Measurements from ENCODE around the gene ARHGAP25. TPM values are rescaled to one million over a fixed set of nuclear protein-coding genes. Genes with fewer than 3 reads are reported as not detected.

Gene ARHGAP25
- polyA plus RNA-seq, 3 donors = 20.8 to 56.8 (median 36.3) TPM

DNA sequence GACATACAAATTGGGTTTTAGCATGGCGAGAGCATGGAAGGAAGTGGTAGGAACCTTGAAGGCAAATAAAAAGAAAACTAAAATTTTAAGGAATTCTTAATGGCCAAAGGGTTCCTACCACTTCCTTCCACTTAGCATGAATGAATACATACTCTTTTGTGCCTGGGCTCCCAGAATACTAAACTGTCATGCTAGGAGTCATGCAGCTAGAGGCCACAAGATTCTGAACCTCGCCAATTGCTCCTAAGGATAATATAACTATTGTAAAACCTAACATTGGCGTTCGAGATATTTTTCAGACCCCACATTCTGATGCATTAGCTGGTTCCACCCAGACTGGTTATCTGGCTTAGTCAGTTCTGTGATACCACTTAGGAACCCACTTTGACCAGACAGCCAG is 38.6 kb upstream of the ARHGAP25 start:
- no peaks in the 10 kb centered on the region for H3K79me2 ChIP-seq (ENCODE audit: insufficient read depth, low read length)
- 94% methylated on average over 2 of the region's 4 CpGs for WGBS (ENCODE audit: insufficient coverage)

GRCh38 chr2:68696554-68696953 is 38.1 kb upstream of the ARHGAP25 start:
- Mint-ChIP-seq H3K36me3 (peaks cover 0 to 5% of the 10 kb centered on the region in 2 donors), H3K27ac (peak overlapping the region in 3 of 7 donors; percentile 16 to 66 (median 42)), H3K4me3 (no peak overlapping the region), H3K4me1 (peaks cover 60% of the 10 kb centered on the region), H3K9me3 (peaks cover 1 to 16% (median 12%) of the 10 kb centered on the region in 7 donors), H3K27me3 (ENCODE audit: low read depth in 3 of 3) (peaks cover 0 to 4% (median 3%) of the 10 kb centered on the region in 3 donors)
- peaks cover 47 to 57% of the 10 kb centered on the region in 2 donors for H3K4me1 ChIP-seq (ENCODE audit: control insufficient read depth in 1 of 2, insufficient read depth in 2 of 2, low read length in 2 of 2)
- TF ChIP-seq CTCF (IDR thresholded peaks at IDR 0.05) = no peak
- no peaks in the 10 kb centered on the region for H4K20me1 ChIP-seq (ENCODE audit: insufficient read depth, low read length)
- no peak overlapping the region for H3K9ac ChIP-seq (ENCODE audit: insufficient read depth, low read length, poor library complexity, severe bottlenecking)
- no CpG with 5 or more reads among the region's 2 CpGs for WGBS (ENCODE audit: insufficient coverage)
- H3K27ac ChIP-seq (ENCODE audit: low read depth in 1 of 2, low read length in 2 of 2) = no peak overlapping the region
- no peaks in the 10 kb centered on the region for H3K9me3 ChIP-seq (replicated peaks in 1 of 2; ENCODE audit: control insufficient read depth in 1 of 2, insufficient read depth in 1 of 2, low read length in 2 of 2)
- no peaks in the 10 kb centered on the region for H3K79me2 ChIP-seq (ENCODE audit: insufficient read depth, low read length)
- intact Hi-C loops (cut with micrococcal nuclease) = no loop called here
- no peak overlapping the region for H3K4me3 ChIP-seq (replicated peaks in 1 of 3; ENCODE audit: low read depth in 2 of 3, low read length in 3 of 3)
- no peak overlapping the region for H2AFZ ChIP-seq (ENCODE audit: insufficient read depth, low read depth, low read length, poor library complexity, severe bottlenecking)
- DNase-seq = no peak
- no peaks in the 10 kb centered on the region for H3K36me3 ChIP-seq (replicated peaks in 1 of 2; ENCODE audit: control insufficient read depth in 1 of 2, insufficient read depth in 2 of 2, low read length in 2 of 2)
- no peaks in the 10 kb centered on the region for H3K27me3 ChIP-seq (ENCODE audit: control insufficient read depth in 2 of 2, insufficient read depth in 2 of 2, low read length in 2 of 2)
- no peak overlapping the region for H3K4me2 ChIP-seq (replicated peaks; ENCODE audit: extremely low read depth, low read length, poor library complexity, severe bottlenecking)

More for the DNA sequence above, 38.6 kb upstream of the ARHGAP25 start:
- Histone ChIP-seq H3K27ac (ENCODE audit: low read depth in 1 of 2, low read length in 2 of 2) (no peak overlapping the region), H3K4me1 (ENCODE audit: control insufficient read depth in 1 of 2, insufficient read depth in 2 of 2, low read length in 2 of 2) (peaks cover 53 to 63% of the 10 kb centered on the region in 2 donors), H4K20me1 (ENCODE audit: insufficient read depth, low read length) (no peaks in the 10 kb centered on the region), H3K9me3 (replicated peaks in 1 of 2; ENCODE audit: control insufficient read depth in 1 of 2, insufficient read depth in 1 of 2, low read length in 2 of 2) (no peaks in the 10 kb centered on the region), H3K4me3 (replicated peaks in 1 of 3; ENCODE audit: low read depth in 2 of 3, low read length in 3 of 3) (no peak overlapping the region), H3K4me2 (replicated peaks; ENCODE audit: extremely low read depth, low read length, poor library complexity, severe bottlenecking) (no peak overlapping the region), H3K9ac (ENCODE audit: insufficient read depth, low read length, poor library complexity, severe bottlenecking) (no peak overlapping the region), H2AFZ (ENCODE audit: insufficient read depth, low read depth, low read length, poor library complexity, severe bottlenecking) (no peak overlapping the region), H3K36me3 (replicated peaks in 1 of 2; ENCODE audit: control insufficient read depth in 1 of 2, insufficient read depth in 2 of 2, low read length in 2 of 2) (no peaks in the 10 kb centered on the region), H3K27me3 (ENCODE audit: control insufficient read depth in 2 of 2, insufficient read depth in 2 of 2, low read length in 2 of 2) (no peaks in the 10 kb centered on the region)
- Mint-ChIP-seq H3K36me3 (peaks cover 0 to 5% of the 10 kb centered on the region in 2 donors), H3K27me3 (ENCODE audit: low read depth in 3 of 3) (peaks cover 0 to 4% (median 3%) of the 10 kb centered on the region in 3 donors), H3K4me3 (no peak overlapping the region), H3K4me1 (peaks cover 65% of the 10 kb centered on the region), H3K9me3 (peaks cover 1 to 16% (median 12%) of the 10 kb centered on the region in 7 donors), H3K27ac (no peak overlapping the region)
- no peak for DNase-seq
- TF ChIP-seq CTCF (IDR thresholded peaks at IDR 0.05) = no peak
- intact Hi-C loops (cut with micrococcal nuclease) = no loop called here

Data from CD14-positive monocyte (primary cell).